H9 (cell line): ENCODE results near the gene FADS2. TPM values are rescaled to one million over a fixed set of nuclear protein-coding genes. Genes with fewer than 3 reads are reported as not detected.

Source experiments
- DNase-seq: peaks from one replicate; pipeline ENCODE4 v3.0.0-alpha.2; 2017
- H2AFZ ChIP-seq: one replicate; pipeline ENCODE4 v1.6.1; 2013; ENCODE audit warnings: mild to moderate bottlenecking, low read length, control low read depth, moderate library complexity
- H2AK5ac ChIP-seq: 2 replicates; pipeline ENCODE4 v1.6.1; 2013; ENCODE audit warnings: low read length, control low read depth, mixed read lengths; ENCODE audit not compliant: insufficient read length
- H2BK120ac ChIP-seq: one replicate; pipeline ENCODE4 v1.6.1; 2013; ENCODE audit warnings: low read depth, mild to moderate bottlenecking, low read length, control low read depth, inconsistent platforms; ENCODE audit not compliant: poor library complexity, severe bottlenecking
- H2BK12ac ChIP-seq: 2 replicates; pipeline ENCODE4 v1.6.1; 2013; ENCODE audit warnings: low read length, control low read depth, mixed read lengths, low read depth; ENCODE audit not compliant: insufficient read length
- H2BK15ac ChIP-seq: 2 replicates; pipeline ENCODE4 v1.6.1; 2013; ENCODE audit warnings: low read depth, low read length, control low read depth
- H2BK20ac ChIP-seq: one replicate; pipeline ENCODE4 v1.6.1; 2013; ENCODE audit warnings: low read depth, mild to moderate bottlenecking, low read length, control low read depth, inconsistent platforms; ENCODE audit not compliant: poor library complexity, severe bottlenecking
- H2BK5ac ChIP-seq: 2 replicates; pipeline ENCODE4 v1.6.1; 2013; ENCODE audit warnings: low read length, control low read depth, mixed read lengths; ENCODE audit not compliant: insufficient read length
- H3K14ac ChIP-seq: 2 replicates; pipeline ENCODE4 v1.6.1; 2013; ENCODE audit warnings: low read length, control low read depth; ENCODE audit not compliant: insufficient read depth
- H3K18ac ChIP-seq: 2 replicates; pipeline ENCODE4 v1.6.1; 2013; ENCODE audit warnings: low read depth, mild to moderate bottlenecking, mixed read lengths, low read length, control low read depth; ENCODE audit not compliant: insufficient read length
- H3K23ac ChIP-seq: 2 replicates; pipeline ENCODE4 v1.6.1; 2013; ENCODE audit warnings: low read length, control low read depth, mixed read lengths, low read depth; ENCODE audit not compliant: insufficient read length
- H3K23me2 ChIP-seq: 2 replicates; pipeline ENCODE4 v1.6.1; 2013; ENCODE audit warnings: low read depth, mild to moderate bottlenecking, mixed read lengths, low read length, control low read depth; ENCODE audit not compliant: insufficient read length, poor library complexity, severe bottlenecking
- H3K27ac ChIP-seq: 2 replicates; pipeline ENCODE4 v1.5.1; 2013; ENCODE audit warnings: low read length, control low read depth, mixed read lengths, low read depth; ENCODE audit not compliant: insufficient read length
- H3K27me3 ChIP-seq: 2 replicates; pipeline ENCODE4 v1.6.1; 2013; ENCODE audit warnings: low read length, control low read depth, inconsistent platforms; ENCODE audit not compliant: insufficient read depth
- H3K4ac ChIP-seq: 2 replicates; pipeline ENCODE4 v1.6.1; 2013; ENCODE audit warnings: low read depth, mild to moderate bottlenecking, control low read depth, inconsistent platforms, low read length, moderate library complexity
- H3K4me1 ChIP-seq: 2 replicates; pipeline ENCODE4 v1.6.1; 2013; ENCODE audit warnings: low read length, control low read depth, inconsistent platforms; ENCODE audit not compliant: insufficient read depth
- H3K4me2 ChIP-seq: 2 replicates; pipeline ENCODE4 v1.6.1; 2013; ENCODE audit warnings: low read length, control low read depth, mixed read lengths; ENCODE audit not compliant: insufficient read length, insufficient read depth
- H3K56ac ChIP-seq: 2 replicates; pipeline ENCODE4 v1.6.1; 2013; ENCODE audit warnings: low read depth, mild to moderate bottlenecking, mixed read lengths, low read length, control low read depth; ENCODE audit not compliant: insufficient read length
- H3K79me1 ChIP-seq: 2 replicates; pipeline ENCODE4 v1.6.1; 2013; ENCODE audit warnings: low read depth, mild to moderate bottlenecking, moderate library complexity, low read length, control low read depth, inconsistent platforms; ENCODE audit not compliant: insufficient read depth, poor library complexity, severe bottlenecking
- H3K79me2 ChIP-seq: 2 replicates; pipeline ENCODE4 v1.6.1; 2013; ENCODE audit warnings: low read length, control low read depth, inconsistent platforms; ENCODE audit not compliant: insufficient read depth
- H3K9ac ChIP-seq: 2 replicates; pipeline ENCODE4 v1.6.1; 2013; ENCODE audit warnings: low read length, control low read depth, mixed read lengths; ENCODE audit not compliant: insufficient read length; ENCODE audit errors: extremely low read depth
- H3K9me3 ChIP-seq: one replicate; pipeline ENCODE4 v1.6.1; 2013; ENCODE audit warnings: low read depth, low read length, inconsistent platforms; ENCODE audit not compliant: control insufficient read depth
- H3T11ph ChIP-seq: one replicate; pipeline ENCODE4 v1.6.1; 2013; ENCODE audit warnings: mild to moderate bottlenecking, low read length, control low read depth, inconsistent platforms
- H4K20me1 ChIP-seq: one replicate; pipeline ENCODE4 v1.6.1; 2013; ENCODE audit not compliant: control insufficient read depth, insufficient read length, insufficient read depth
- H4K5ac ChIP-seq: 2 replicates; pipeline ENCODE4 v1.6.1; 2013; ENCODE audit warnings: low read depth, mild to moderate bottlenecking, mixed read lengths, low read length, control low read depth; ENCODE audit not compliant: insufficient read length
- H4K8ac ChIP-seq: replicated peaks from 2 replicates; pipeline ENCODE4 v1.6.1; 2013; ENCODE audit warnings: low read length, control low read depth, mixed read lengths, low read depth; ENCODE audit not compliant: insufficient read length
- H4K91ac ChIP-seq: 2 replicates; pipeline ENCODE4 v1.6.1; 2013; ENCODE audit warnings: low read depth, mild to moderate bottlenecking, moderate library complexity, mixed read lengths, low read length, control low read depth; ENCODE audit not compliant: insufficient read length
- H3K27ac Mint-ChIP-seq, 3 experiments: 2 replicates in 2 of 3; 3 replicates in 1 of 3; pipeline ENCODE4 v1.8.0; 2020 to 2021; ENCODE audit warnings: mixed read lengths in 3 of 3, mild to moderate bottlenecking in 1 of 3, moderate library complexity in 1 of 3
- H3K27me3 Mint-ChIP-seq: 2 replicates; pipeline ENCODE4 v1.8.0; 2021; ENCODE audit warnings: low read depth, mild to moderate bottlenecking, moderate library complexity, mixed read lengths
- H3K36me3 Mint-ChIP-seq, 3 experiments: 2 replicates in 2 of 3; 3 replicates in 1 of 3; pipeline ENCODE4 v1.8.0; 2020 to 2021; ENCODE audit warnings: low read depth in 3 of 3, mixed read lengths in 3 of 3; ENCODE audit not compliant: insufficient read depth in 1 of 3
- H3K4me1 Mint-ChIP-seq, 2 experiments: 2 replicates each; pipeline ENCODE4 v1.8.0; 2020; ENCODE audit warnings: mixed read lengths in 2 of 2
- H3K4me3 Mint-ChIP-seq, 2 experiments: 2 replicates in 1 of 2; 3 replicates in 1 of 2; pipeline ENCODE4 v1.8.0; 2020 to 2021; ENCODE audit warnings: mild to moderate bottlenecking in 2 of 2, mixed read lengths in 2 of 2, moderate library complexity in 1 of 2
- H3K9me3 Mint-ChIP-seq, 2 experiments: 2 replicates in 1 of 2; 3 replicates in 1 of 2; pipeline ENCODE4 v1.8.0; 2020; ENCODE audit warnings: mild to moderate bottlenecking in 2 of 2, mixed read lengths in 2 of 2, moderate library complexity in 1 of 2
- CTCF ChIP-seq: fragments of 200-600 bp; sonication (generic); conservative IDR thresholded peaks from 3 replicates; pipeline ENCODE4 v1.8.0; 2021; ENCODE audit warnings: antibody characterized with exemption, mild to moderate bottlenecking
- WGBS: extraction: QIAGEN DNeasy Blood & Tissue Kit; methylation state at CpG from one replicate; pipeline ENCODE4 v1.1.7; 2013; ENCODE audit warnings: missing lambda C conversion rate, low lambda C conversion rate, mixed read lengths; ENCODE audit not compliant: insufficient read length; ENCODE audit errors: extremely low coverage; 5-methylcytosine and 5-hydroxymethylcytosine counted together
- total RNA-seq: library from RNA; stranded (reverse); gene quantifications from 2 replicates; pipeline ENCODE4 v1.2.1, GENCODE V29; 2021

Gene FADS2
- total RNA-seq, 1 experiment from 2014 or later: 322 TPM

DNA sequence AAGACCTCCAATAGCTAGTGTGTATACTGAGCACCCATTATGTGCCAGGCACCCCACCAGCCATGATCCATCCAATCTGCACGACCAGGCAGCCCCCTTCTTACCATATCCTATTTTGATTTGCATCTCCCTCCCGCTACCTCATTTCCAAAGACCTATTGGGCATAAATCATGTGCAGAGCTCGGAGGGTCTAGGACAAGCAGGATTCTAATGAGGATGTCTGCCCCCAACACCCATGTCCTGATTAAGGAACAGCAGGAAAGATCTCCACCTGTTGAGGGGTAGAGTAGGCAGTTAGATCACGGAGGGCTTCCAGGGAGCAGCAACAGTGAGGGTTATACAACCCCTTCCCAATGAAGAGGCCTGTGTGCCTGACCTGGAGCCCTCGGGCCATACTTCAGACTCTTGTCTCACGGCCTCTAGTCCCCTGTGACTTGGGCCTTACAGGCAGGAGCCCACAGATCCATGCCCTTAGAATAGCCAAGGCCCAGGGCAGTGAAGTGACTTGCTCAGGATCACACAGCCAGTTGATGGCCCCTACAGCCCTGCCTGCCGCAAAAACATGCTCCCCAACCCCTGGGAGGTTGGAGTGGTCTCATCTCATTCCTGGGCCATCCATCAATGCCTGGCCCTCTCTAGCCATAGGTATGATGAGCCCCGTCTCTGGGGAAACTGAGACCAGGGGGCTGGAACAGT lies 85.7 kb downstream of the FADS2 start:
- Histone ChIP-seq H3K56ac (no peak overlapping the region), H3K27ac (no peak overlapping the region), H2BK15ac (no peak overlapping the region), H3K4me1 (no peaks in the 10 kb centered on the region; the same call in 1 of the 2 replicates), H2BK120ac (no peak overlapping the region), H3K27me3 (no peaks in the 10 kb centered on the region; the same call in 1 of the 2 replicates), H3K4ac (no peak overlapping the region), H3K14ac (no peak overlapping the region), H2BK5ac (no peak overlapping the region), H3K18ac (no peak overlapping the region), H3K23ac (no peak overlapping the region), H3K9me3 (no peaks in the 10 kb centered on the region), H3K79me2 (no peaks in the 10 kb centered on the region), H3K79me1 (no peaks in the 10 kb centered on the region), H2BK12ac (no peak overlapping the region), H4K20me1 (no peaks in the 10 kb centered on the region), H3K9ac (no peak overlapping the region), H3K4me2 (no peak overlapping the region), H4K5ac (no peak overlapping the region), H2AK5ac (no peak overlapping the region), H4K91ac (no peak overlapping the region), H4K8ac (no peak overlapping the region), H2AFZ (no peak overlapping the region), H3T11ph (no peak overlapping the region), H3K23me2 (peaks cover 5% of the 10 kb centered on the region), H2BK20ac (no peak overlapping the region)
- no peak for TF ChIP-seq CTCF
- Mint-ChIP-seq H3K9me3 (no peaks in the 10 kb centered on the region), H3K4me3 (no peak overlapping the region; a peak in 1 of 5 replicates), H3K27me3 (peaks cover 41% of the 10 kb centered on the region), H3K36me3 (no peaks in the 10 kb centered on the region), H3K27ac (no peak overlapping the region), H3K4me1 (peaks cover 13 to 29% of the 10 kb centered on the region in 2 experiments)
- WGBS: no CpG with 5 or more reads among the region's 8 CpGs
- DNase-seq: no peak
